Dendritic cell treated with granulocyte-macrophage colony-stimulating factor and Interleukin-4, amounts not matched to agents 40 ng/mL and 50 ng/mL, for 4 days (primary cell): Measurements from ENCODE around the gene KCNJ4.
"Not testable (repeated sequence)": the region's sequence is repeated elsewhere in the genome, so short reads cannot be mapped to it uniquely, and the experiment has no call there.

ENCODE experiments used
- H3K27ac Mint-ChIP-seq: one replicate; pipeline ENCODE4 v1.8.0; 2022; ENCODE audit warnings: mild to moderate bottlenecking, mixed read lengths
- H3K27me3 Mint-ChIP-seq: one replicate; pipeline ENCODE4 v1.8.0; 2022; ENCODE audit warnings: mild to moderate bottlenecking, mixed read lengths
- H3K36me3 Mint-ChIP-seq: one replicate; pipeline ENCODE4 v1.8.0; 2022; ENCODE audit warnings: low read depth, mixed read lengths
- H3K4me1 Mint-ChIP-seq: one replicate; pipeline ENCODE4 v1.8.0; 2022; ENCODE audit warnings: low read depth, mixed read lengths
- H3K4me3 Mint-ChIP-seq: one replicate; pipeline ENCODE4 v1.8.0; 2022; ENCODE audit warnings: mild to moderate bottlenecking, moderate library complexity, mixed read lengths
- H3K9me3 Mint-ChIP-seq: one replicate; pipeline ENCODE4 v1.8.0; 2022; ENCODE audit warnings: mixed read lengths
- intact Hi-C: fragments of 100-400 bp; cut with micrococcal nuclease; formaldehyde crosslinking; loops from one replicate; pipeline ENCODE4 v1.15.0; 2022

The KCNJ4 gene

GRCh38 chr22:38413085-38414008, 41.7 kb downstream of the KCNJ4 start:
- intact Hi-C loops, result loop anchor here (10.0 kb wide), 1 partner anchor 161 kb away; the partner anchor contains the start of gene DMC1
- Mint-ChIP-seq H3K4me1 (peaks cover 25% of the 10 kb centered on the region), H3K4me3 (no peak overlapping the region), H3K9me3 (no peaks in the 10 kb centered on the region), H3K27me3 (peaks cover 47% of the 10 kb centered on the region), H3K36me3 (no peaks in the 10 kb centered on the region), H3K27ac (no peak overlapping the region)

- peaks cover 32% of the 10 kb centered on the region for H3K4me1 Mint-ChIP-seq
- peak overlapping the region; percentile 53 for H3K4me3 Mint-ChIP-seq
- H3K27me3 Mint-ChIP-seq, result peaks cover 43% of the 10 kb centered on the region
- H3K27ac Mint-ChIP-seq, result no peak overlapping the region
- intact Hi-C loops, result loop anchor here (10.0 kb wide), 1 partner anchor 162 kb away; the partner anchor contains the start of gene DMC1
- H3K36me3 Mint-ChIP-seq, result no peaks in the 10 kb centered on the region
- H3K9me3 Mint-ChIP-seq, result no peaks in the 10 kb centered on the region
These were observed 42.4 kb downstream of the KCNJ4 start for GRCh38 chr22:38412435-38413084.

GRCh38 chr22:38411016-38411415, 44.0 kb downstream of the KCNJ4 start:
- H3K4me1 Mint-ChIP-seq, result peaks cover 46% of the 10 kb centered on the region
- no peak overlapping the region for H3K27ac Mint-ChIP-seq
- H3K4me3 Mint-ChIP-seq, result no peak overlapping the region
- peaks cover 28% of the 10 kb centered on the region for H3K27me3 Mint-ChIP-seq
- H3K36me3 Mint-ChIP-seq, result no peaks in the 10 kb centered on the region
- no peaks in the 10 kb centered on the region for H3K9me3 Mint-ChIP-seq
- intact Hi-C loops, result loop anchor here (10.0 kb wide), 1 partner anchor 164 kb away; the partner anchor contains the start of gene DMC1

- not testable (repeated sequence) for H3K4me3 Mint-ChIP-seq, H3K27ac Mint-ChIP-seq, H3K9me3 Mint-ChIP-seq, H3K36me3 Mint-ChIP-seq
- Mint-ChIP-seq H3K4me1 (peaks cover 36% of the 10 kb centered on the region), H3K27me3 (peaks cover 21% of the 10 kb centered on the region)
- intact Hi-C loops, result loop anchor here (10.0 kb wide), 1 partner anchor 165 kb away; the partner anchor contains the start of gene DMC1
These were observed 45.1 kb downstream of the KCNJ4 start for GRCh38 chr22:38409916-38410315.

GRCh38 chr22:38406617-38407016, 48.4 kb downstream of the KCNJ4 start:
- no peaks in the 10 kb centered on the region for H3K9me3 Mint-ChIP-seq
- no peak overlapping the region for H3K27ac Mint-ChIP-seq
- no peak overlapping the region for H3K4me3 Mint-ChIP-seq
- no peaks in the 10 kb centered on the region for H3K36me3 Mint-ChIP-seq
- H3K4me1 Mint-ChIP-seq, result peaks cover 34% of the 10 kb centered on the region
- intact Hi-C loops, result no loop called here
- H3K27me3 Mint-ChIP-seq, result peaks cover 12% of the 10 kb centered on the region

- Mint-ChIP-seq H3K27ac (no peak overlapping the region), H3K27me3 (peaks cover 10% of the 10 kb centered on the region), H3K36me3 (no peaks in the 10 kb centered on the region), H3K9me3 (no peaks in the 10 kb centered on the region), H3K4me3 (no peak overlapping the region), H3K4me1 (peaks cover 48% of the 10 kb centered on the region)
- intact Hi-C loops, result no loop called here
These were observed 50.6 kb downstream of the KCNJ4 start for GRCh38 chr22:38404419-38404818.

GRCh38 chr22:38403812-38404211, 51.2 kb downstream of the KCNJ4 start:
- H3K27me3 Mint-ChIP-seq, result peaks cover 10% of the 10 kb centered on the region
- H3K27ac Mint-ChIP-seq, result no peak overlapping the region
- no peaks in the 10 kb centered on the region for H3K9me3 Mint-ChIP-seq
- intact Hi-C loops, result no loop called here
- H3K4me1 Mint-ChIP-seq, result peaks cover 47% of the 10 kb centered on the region
- peaks cover 1% of the 10 kb centered on the region for H3K36me3 Mint-ChIP-seq
- no peak overlapping the region for H3K4me3 Mint-ChIP-seq

- H3K4me3 Mint-ChIP-seq, result no peak overlapping the region
- H3K4me1 Mint-ChIP-seq, result peaks cover 33% of the 10 kb centered on the region
- peaks cover 10% of the 10 kb centered on the region for H3K27me3 Mint-ChIP-seq
- intact Hi-C loops, result no loop called here
- peaks cover 12% of the 10 kb centered on the region for H3K36me3 Mint-ChIP-seq
- H3K9me3 Mint-ChIP-seq, result no peaks in the 10 kb centered on the region
- no peak overlapping the region for H3K27ac Mint-ChIP-seq
These were observed 52.8 kb downstream of the KCNJ4 start for GRCh38 chr22:38402204-38402603.

- H3K27ac Mint-ChIP-seq, result no peak overlapping the region
- H3K27me3 Mint-ChIP-seq, result peaks cover 10% of the 10 kb centered on the region
- no peak overlapping the region for H3K4me3 Mint-ChIP-seq
- peaks cover 35% of the 10 kb centered on the region for H3K4me1 Mint-ChIP-seq
- no peaks in the 10 kb centered on the region for H3K9me3 Mint-ChIP-seq
- H3K36me3 Mint-ChIP-seq, result peaks cover 12% of the 10 kb centered on the region
- intact Hi-C loops, result no loop called here
These were observed 53.5 kb downstream of the KCNJ4 start for GRCh38 chr22:38401336-38402084.

- intact Hi-C loops, result not testable (repeated sequence)
These were observed 54.7 kb downstream of the KCNJ4 start for GRCh38 chr22:38400256-38400655.

GRCh38 chr22:38398609-38399461, 56.2 kb downstream of the KCNJ4 start:
- Mint-ChIP-seq H3K27ac (peak overlapping the region; percentile 89), H3K27me3 (peaks cover 7% of the 10 kb centered on the region), H3K4me1 (peaks cover 52% of the 10 kb centered on the region), H3K4me3 (peak overlapping the region; percentile 86), H3K36me3 (peaks cover 12% of the 10 kb centered on the region), H3K9me3 (no peaks in the 10 kb centered on the region)
- intact Hi-C loops, result no loop called here

More at GRCh38 chr22:38400256-38400655, 54.7 kb downstream of the KCNJ4 start:
- H3K36me3 Mint-ChIP-seq, result peaks cover 12% of the 10 kb centered on the region
- H3K4me3 Mint-ChIP-seq, H3K9me3 Mint-ChIP-seq, H3K27ac Mint-ChIP-seq: not testable (repeated sequence)
- peaks cover 10% of the 10 kb centered on the region for H3K27me3 Mint-ChIP-seq
- H3K4me1 Mint-ChIP-seq, result peaks cover 42% of the 10 kb centered on the region

GRCh38 chr22:38398181-38398608, 56.8 kb downstream of the KCNJ4 start:
- intact Hi-C loops, H3K27me3 Mint-ChIP-seq, H3K9me3 Mint-ChIP-seq: not testable (repeated sequence)
- peaks cover 12% of the 10 kb centered on the region for H3K36me3 Mint-ChIP-seq
- peaks cover 52% of the 10 kb centered on the region for H3K4me1 Mint-ChIP-seq
- H3K27ac Mint-ChIP-seq, result peak overlapping the region; percentile 89
- peak overlapping the region; percentile 86 for H3K4me3 Mint-ChIP-seq
